Thyroid gland (tissue), 4 donors: ENCODE measurements around the gene ABHD12B. TPM values are rescaled to one million over a fixed set of nuclear protein-coding genes. Genes with fewer than 3 reads are reported as not detected.
A peak's percentile ranks its signal among the peaks of the same experiment; 100 is the strongest.

Experiments used
- DNase-seq, 2 donors: peaks; one replicate each; pipeline ENCODE4 v3.0.0-alpha.2; 2019
- H3K27ac ChIP-seq, 3 donors: fragments of 200-600 bp; sonication (generic); 1 replicate in 2 of 3; 2 replicates in 1 of 3; pipeline ENCODE4 v1.5.1; 2016 to 2019; ENCODE audit warnings: mild to moderate bottlenecking in 1 of 3, moderate library complexity in 1 of 3
- H3K27me3 ChIP-seq: fragments of 200-600 bp; sonication (generic); one replicate; pipeline ENCODE4 v1.5.1; 2019
- H3K36me3 ChIP-seq, 2 donors: fragments of 200-600 bp; sonication (generic); one replicate each; pipeline ENCODE4 v1.5.1; 2016 to 2019
- H3K4me1 ChIP-seq, 2 donors: fragments of 200-600 bp; sonication (generic); one replicate each; pipeline ENCODE4 v1.5.1; 2017 to 2019
- H3K4me3 ChIP-seq, 3 donors: fragments of 200-600 bp; sonication (generic); replicated peaks in 1 of 3; 1 replicate in 2 of 3; 2 replicates in 1 of 3; pipeline ENCODE4 v1.5.1; 2016; ENCODE audit warnings: mild to moderate bottlenecking in 1 of 3
- H3K9me3 ChIP-seq: fragments of 200-600 bp; sonication (generic); one replicate; pipeline ENCODE4 v1.5.1; 2017
- CTCF ChIP-seq, 6 experiments: fragments of 200-600 bp in 3 of 6; fragments of 450-650 bp in 3 of 6; sonication (generic) in 3 of 6; IDR thresholded peaks; one replicate each; pipeline ENCODE4 v1.5.1; 2016 to 2019; ENCODE audit warnings: antibody characterized with exemption in 6 of 6, mild to moderate bottlenecking in 2 of 6, inconsistent platforms in 1 of 6, moderate library complexity in 1 of 6
- POLR2A ChIP-seq, 2 donors: fragments of 450-650 bp; IDR thresholded peaks; one replicate each; pipeline ENCODE4 v1.6.1; 2017; ENCODE audit warnings: antibody characterized with exemption in 2 of 2, mild to moderate bottlenecking in 2 of 2, moderate library complexity in 1 of 2
- WGBS, 2 donors: methylation state at CpG; one replicate each; pipeline ENCODE4 v1.1.5; 2017; 5-methylcytosine and 5-hydroxymethylcytosine counted together
- intact Hi-C: fragments of 100-400 bp; cut with DNase I; formaldehyde crosslinking; loops from one replicate; pipeline ENCODE4 v1.15.1; 2023
- total RNA-seq, 4 donors: library from RNA; depleted of rRNA; stranded (reverse); fragments of >200 nt; gene quantifications; one replicate each; pipeline ENCODE4 v1.2.3, GENCODE V29; 2016

The ABHD12B gene
- total RNA-seq, 4 donors from 2014 or later, result 0.11 TPM; not detected in 3

GRCh38 chr14:50830044-50830931 lies 41.6 kb upstream of the ABHD12B start:
- Histone ChIP-seq H3K9me3 (no peaks in the 10 kb centered on the region), H3K4me1 (peaks cover 0 to 6% of the 10 kb centered on the region in 2 donors), H3K4me3 (peak overlapping the region; percentile 13 to 73 (median 71)), H3K27ac (peak overlapping the region in 2 of 3 donors; percentile 77 to 79), H3K27me3 (no peaks in the 10 kb centered on the region), H3K36me3 (no peaks in the 10 kb centered on the region)
- intact Hi-C loops, result no loop called here
- WGBS, 2 donors, result 1% methylated on average over 21 to 37 of the region's 93 CpGs
- DNase-seq, result peak; percentile 49 to 50
- no peak for TF ChIP-seq POLR2A (IDR thresholded peaks at IDR 0.05)
- TF ChIP-seq CTCF (IDR thresholded peaks at IDR 0.05), result no peak

GRCh38 chr14:50830932-50831725 lies 40.7 kb upstream of the ABHD12B start, which contains the start of gene NIN:
Gene NIN (minus strand): TSS chr14:50831162. CDS start chr14:50822056, 9,106 bp downstream.
- WGBS, 2 donors, result 0% methylated on average over 9 to 27 of the region's 97 CpGs
- Histone ChIP-seq H3K4me3 (peak within 1 kb of the TSS; percentile 67 to 90 (median 71)), H3K4me1 (peaks cover 0 to 6% of the 10 kb centered on the region in 2 donors), H3K27ac (peak within 1 kb of the TSS; percentile 63 to 79 (median 77)), H3K9me3 (no peaks in the 10 kb centered on the region), H3K27me3 (no peaks in the 10 kb centered on the region), H3K36me3 (no peaks in the 10 kb centered on the region)
- TF ChIP-seq POLR2A (IDR thresholded peaks at IDR 0.05) (peak in 1 of 2 donors; percentile 83), CTCF (IDR thresholded peaks at IDR 0.05) (no peak)
- peak; percentile 76 to 80 for DNase-seq
- intact Hi-C loops, result no loop called here

GRCh38 chr14:50831726-50832168 lies 40.1 kb upstream of the ABHD12B start:
- Histone ChIP-seq H3K9me3 (no peaks in the 10 kb centered on the region), H3K27ac (peak overlapping the region in 2 of 3 donors; percentile 77 to 79), H3K4me3 (peak overlapping the region; percentile 67 to 90 (median 71)), H3K36me3 (no peaks in the 10 kb centered on the region), H3K27me3 (no peaks in the 10 kb centered on the region), H3K4me1 (peaks cover 0 to 6% of the 10 kb centered on the region in 2 donors)
- intact Hi-C loops, result no loop called here
- 10 to 13% methylated on average over 10 of the region's 10 CpGs for WGBS, 2 donors
- DNase-seq, result no peak
- TF ChIP-seq POLR2A (IDR thresholded peaks at IDR 0.05), result no peak
- no peak for TF ChIP-seq CTCF (IDR thresholded peaks at IDR 0.05)

- Histone ChIP-seq H3K4me1 (peaks cover 0 to 6% of the 10 kb centered on the region in 2 donors), H3K36me3 (no peaks in the 10 kb centered on the region), H3K4me3 (no peak overlapping the region), H3K9me3 (no peaks in the 10 kb centered on the region), H3K27ac (no peak overlapping the region), H3K27me3 (no peaks in the 10 kb centered on the region)
- intact Hi-C loops, result no loop called here
- no peak for TF ChIP-seq CTCF (IDR thresholded peaks at IDR 0.05)
- DNase-seq, result no peak
- 81 to 83% methylated on average over 6 of the region's 6 CpGs for WGBS, 2 donors
Observed at GRCh38 chr14:50832935-50833630, 38.8 kb upstream of the ABHD12B start.
